ENCODE results near the gene GLTPD2. TPM values are rescaled to one million over a fixed set of nuclear protein-coding genes. Genes with fewer than 3 reads are reported as not detected.

Gene GLTPD2
- total and polyA plus RNA-seq, 10 of the 15 experiments (the other 5 are each of a cell fraction or from before 2014, with no cell fraction given): 0.16 to 0.34 TPM; not detected in 8

GRCh38 chr17:4836221-4836620, 47.5 kb downstream of the GLTPD2 start:
- 86% methylated on average over 4 of the region's 4 CpGs for WGBS (ENCODE audit: insufficient coverage, insufficient replicate concordance, low lambda C conversion rate, missing lambda C conversion rate)
- Histone ChIP-seq H3K4me1 (ENCODE audit: control insufficient read depth, insufficient read depth, low read length) (peaks cover 29% of the 10 kb centered on the region), H3K27ac (ENCODE audit: control insufficient read depth, insufficient read depth) (peak overlapping the region; percentile 52; the same call in 1 of the 2 replicates)

More at GRCh38 chr17:4836221-4836620, 47.5 kb downstream of the GLTPD2 start:
- H3K9ac ChIP-seq (ENCODE audit: control insufficient read depth, insufficient read depth, low read length): peak overlapping the region; percentile 51
- ChIA-PET RAD21 (ENCODE audit: unreplicated experiment) (interaction anchor here (2.0 kb wide), 1 partner anchor 46 kb away, joined by 7 read pairs; no protein-coding TSS in a partner anchor), POLR2A (interaction anchor here (1.3 to 1.6 kb wide), 2 partner anchors 24 to 29 kb away, joined by 3 to 4 read pairs; partner anchors contain the start of gene PLD2), CTCF (interaction anchor here (1.0 kb wide), 1 partner anchor 46 kb away, joined by 3 read pairs; no protein-coding TSS in a partner anchor), SMC1A (ENCODE audit: uncharacterized antibody, unreplicated experiment) (no interaction called here)
- FAIRE-seq (no peak), DNase-seq (ENCODE audit: low read depth, low spot score) (no peak), ATAC-seq (no peak)
- peak overlapping the region; percentile 82; the same call in 1 of the 2 replicates for H3K4me3 ChIP-seq
- intact Hi-C loops (cut with micrococcal nuclease; ENCODE audit: unreplicated experiment): no loop called here
- H3K79me2 ChIP-seq (ENCODE audit: control insufficient read depth, insufficient read depth, low read length): peaks cover 41% of the 10 kb centered on the region
- peak overlapping the region; percentile 73 for H3K4me2 ChIP-seq (ENCODE audit: control insufficient read depth, insufficient read depth)
- H4K20me1 ChIP-seq (ENCODE audit: control insufficient read depth, insufficient read depth): peaks cover 9% of the 10 kb centered on the region; the same call in 1 of the 2 replicates
- H3K9me3 ChIP-seq (replicated peaks; ENCODE audit: control insufficient read depth, insufficient read depth, low read length): no peaks in the 10 kb centered on the region
- H3K36me3 ChIP-seq (ENCODE audit: control insufficient read depth in 2 of 2, insufficient read depth in 2 of 2, low read length in 1 of 2): no peaks in the 10 kb centered on the region; a peak in 2 of 4 replicates
- H2AFZ ChIP-seq (ENCODE audit: control insufficient read depth, low read depth, low read length): no peak overlapping the region
- TF ChIP-seq ZNF207 (IDR thresholded peaks at IDR 0.05; ENCODE audit: borderline replicate concordance): no peak
- no peak for TF ChIP-seq CBX5 (IDR thresholded peaks at IDR 0.05; ENCODE audit: low read depth)
- TF ChIP-seq, protein P1, sequence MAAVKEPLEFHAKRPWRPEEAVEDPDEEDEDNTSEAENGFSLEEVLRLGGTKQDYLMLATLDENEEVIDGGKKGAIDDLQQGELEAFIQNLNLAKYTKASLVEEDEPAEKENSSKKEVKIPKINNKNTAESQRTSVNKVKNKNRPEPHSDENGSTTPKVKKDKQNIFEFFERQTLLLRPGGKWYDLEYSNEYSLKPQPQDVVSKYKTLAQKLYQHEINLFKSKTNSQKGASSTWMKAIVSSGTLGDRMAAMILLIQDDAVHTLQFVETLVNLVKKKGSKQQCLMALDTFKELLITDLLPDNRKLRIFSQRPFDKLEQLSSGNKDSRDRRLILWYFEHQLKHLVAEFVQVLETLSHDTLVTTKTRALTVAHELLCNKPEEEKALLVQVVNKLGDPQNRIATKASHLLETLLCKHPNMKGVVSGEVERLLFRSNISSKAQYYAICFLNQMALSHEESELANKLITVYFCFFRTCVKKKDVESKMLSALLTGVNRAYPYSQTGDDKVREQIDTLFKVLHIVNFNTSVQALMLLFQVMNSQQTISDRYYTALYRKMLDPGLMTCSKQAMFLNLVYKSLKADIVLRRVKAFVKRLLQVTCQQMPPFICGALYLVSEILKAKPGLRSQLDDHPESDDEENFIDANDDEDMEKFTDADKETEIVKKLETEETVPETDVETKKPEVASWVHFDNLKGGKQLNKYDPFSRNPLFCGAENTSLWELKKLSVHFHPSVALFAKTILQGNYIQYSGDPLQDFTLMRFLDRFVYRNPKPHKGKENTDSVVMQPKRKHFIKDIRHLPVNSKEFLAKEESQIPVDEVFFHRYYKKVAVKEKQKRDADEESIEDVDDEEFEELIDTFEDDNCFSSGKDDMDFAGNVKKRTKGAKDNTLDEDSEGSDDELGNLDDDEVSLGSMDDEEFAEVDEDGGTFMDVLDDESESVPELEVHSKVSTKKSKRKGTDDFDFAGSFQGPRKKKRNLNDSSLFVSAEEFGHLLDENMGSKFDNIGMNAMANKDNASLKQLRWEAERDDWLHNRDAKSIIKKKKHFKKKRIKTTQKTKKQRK (IDR thresholded peaks at IDR 0.05; ENCODE audit: low read depth, low read length): no peak
- TF ChIP-seq SRF (IDR thresholded peaks at IDR 0.05; ENCODE audit: low read depth in 2 of 2, low read length in 2 of 2): no peak
- TF ChIP-seq WRNIP1 (IDR thresholded peaks at IDR 0.05; ENCODE audit: borderline replicate concordance, low read depth, low read length): no peak
- in situ Hi-C loops (cut with MboI): no loop called here
- BruUV-seq (replicated peaks): no TSS peak
- H3K27me3 ChIP-seq (replicated peaks in 1 of 2; ENCODE audit: control insufficient read depth in 2 of 2, insufficient read depth in 2 of 2, low read length in 1 of 2): no peaks in the 10 kb centered on the region
